GM18519 (cell line): ENCODE results near the gene ABCA7.
"Not testable (repeated sequence)": the region's sequence is repeated elsewhere in the genome, so short reads cannot be mapped to it uniquely, and the experiment has no call there.

Experiments
- ATAC-seq: cut with Tn5 transposase; IDR thresholded peaks from one replicate; pipeline ENCODE4 v1.9.1; 2021; ENCODE audit warnings: mild to moderate bottlenecking, moderate library complexity; ENCODE audit not compliant: unreplicated experiment, low FRiP score

ABCA7 gene

GRCh38 chr19:1111641-1112267 is 71.8 kb downstream of the ABCA7 start:
- ATAC-seq, result no peak

- no peak for ATAC-seq
These were observed 72.5 kb downstream of the ABCA7 start for GRCh38 chr19:1112268-1113029.

- no peak for ATAC-seq
These were observed 73.4 kb downstream of the ABCA7 start for GRCh38 chr19:1113030-1113985.

- no peak for ATAC-seq
These were observed 74.1 kb downstream of the ABCA7 start for GRCh38 chr19:1113986-1114483.

GRCh38 chr19:1114728-1115127 is 74.8 kb downstream of the ABCA7 start:
- ATAC-seq, result not testable (repeated sequence)
